ENCODE data around the gene LRWD1.
"Not testable (repeated sequence)": the region's sequence is repeated elsewhere in the genome, so short reads cannot be mapped to it uniquely, and the experiment has no call there.

Gene LRWD1

DNA sequence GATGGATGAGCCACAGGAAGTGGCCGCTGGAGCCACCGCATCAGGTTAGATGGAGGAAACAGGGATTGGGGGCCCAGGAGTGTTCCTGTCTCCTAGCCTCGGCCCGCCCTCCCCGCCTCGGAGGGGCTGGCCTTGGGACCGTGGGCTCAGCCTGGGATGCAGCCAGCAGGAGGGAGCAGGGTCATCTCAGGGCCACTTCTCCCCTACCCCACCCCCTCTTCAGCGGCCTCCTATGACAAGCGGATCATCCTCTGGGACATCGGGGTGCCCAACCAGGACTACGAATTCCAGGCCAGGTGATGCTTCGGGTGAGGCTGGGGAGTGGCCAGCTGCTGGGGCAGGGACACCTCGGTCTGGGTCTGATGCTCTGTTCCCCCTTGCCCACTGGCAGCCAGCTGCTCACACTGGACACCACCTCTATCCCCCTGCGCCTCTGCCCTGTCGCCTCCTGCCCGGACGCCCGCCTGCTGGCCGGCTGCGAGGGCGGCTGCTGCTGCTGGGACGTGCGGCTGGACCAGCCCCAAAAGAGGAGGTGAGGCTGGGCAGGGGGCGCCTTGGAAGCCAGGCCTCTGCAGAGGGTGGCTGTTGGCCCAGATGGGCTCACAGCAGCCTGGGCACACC, 4.7 kb downstream of the LRWD1 start:
- no peak for DNase-seq

DNA sequence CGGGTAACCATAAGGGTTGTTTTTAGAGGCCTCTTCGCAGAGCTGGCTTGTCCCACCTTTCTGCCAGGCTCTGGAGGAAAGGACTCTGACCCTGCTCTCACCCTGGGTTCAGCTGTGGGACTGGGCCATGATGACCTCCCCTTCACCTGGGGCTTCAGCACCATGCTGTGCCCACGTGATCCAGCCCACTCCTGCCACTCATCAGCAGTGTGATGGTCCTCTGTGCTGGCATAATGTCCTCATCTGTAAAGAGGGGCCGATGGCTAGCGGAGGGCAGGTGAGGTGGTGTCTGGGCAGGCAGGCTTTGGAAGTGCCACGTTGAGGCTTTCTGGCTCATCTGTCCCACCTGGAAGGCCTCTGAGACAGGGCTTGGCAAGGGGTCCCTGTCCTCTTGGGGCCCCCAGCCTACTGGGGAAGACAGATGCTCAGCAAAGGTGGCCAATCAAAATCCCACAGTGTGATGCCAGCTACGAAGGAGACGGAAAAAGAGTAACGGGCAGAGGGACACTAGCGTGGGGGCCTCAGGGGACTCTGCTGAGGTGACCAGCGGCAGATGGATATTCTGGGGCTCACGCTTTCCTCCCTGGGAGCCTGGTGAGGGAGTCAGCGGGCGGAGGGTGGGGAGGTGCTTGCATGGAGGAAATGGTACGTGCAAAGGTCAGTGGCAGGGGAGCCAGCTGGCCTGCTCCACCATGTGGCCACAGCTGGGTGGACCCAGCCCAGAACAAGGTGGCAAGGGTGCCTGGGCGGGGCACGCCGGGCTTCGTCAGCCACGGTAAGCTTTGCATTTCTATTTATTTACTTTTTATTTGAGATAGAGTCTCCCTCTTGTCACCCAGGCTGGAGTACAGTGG, 5.4 kb downstream of the LRWD1 start:
- DNase-seq = no peak

DNA sequence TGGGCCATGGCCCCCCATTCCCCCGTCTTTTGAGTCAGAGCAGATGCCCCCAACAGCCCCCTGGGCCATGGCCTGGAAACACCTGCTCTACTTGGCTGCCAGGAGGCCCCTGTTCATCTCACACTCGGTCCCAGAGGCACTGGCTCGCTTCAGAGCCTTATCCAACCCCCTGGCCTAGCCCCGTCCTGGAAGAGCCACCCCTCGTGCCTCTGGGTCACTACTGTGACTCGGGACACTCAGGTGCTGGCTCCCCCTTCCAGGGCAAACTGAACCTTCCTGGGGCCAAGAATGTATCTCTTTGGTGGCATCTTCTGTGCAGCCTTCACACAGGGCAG, 7.0 kb downstream of the LRWD1 start:
- no peak for DNase-seq

DNA sequence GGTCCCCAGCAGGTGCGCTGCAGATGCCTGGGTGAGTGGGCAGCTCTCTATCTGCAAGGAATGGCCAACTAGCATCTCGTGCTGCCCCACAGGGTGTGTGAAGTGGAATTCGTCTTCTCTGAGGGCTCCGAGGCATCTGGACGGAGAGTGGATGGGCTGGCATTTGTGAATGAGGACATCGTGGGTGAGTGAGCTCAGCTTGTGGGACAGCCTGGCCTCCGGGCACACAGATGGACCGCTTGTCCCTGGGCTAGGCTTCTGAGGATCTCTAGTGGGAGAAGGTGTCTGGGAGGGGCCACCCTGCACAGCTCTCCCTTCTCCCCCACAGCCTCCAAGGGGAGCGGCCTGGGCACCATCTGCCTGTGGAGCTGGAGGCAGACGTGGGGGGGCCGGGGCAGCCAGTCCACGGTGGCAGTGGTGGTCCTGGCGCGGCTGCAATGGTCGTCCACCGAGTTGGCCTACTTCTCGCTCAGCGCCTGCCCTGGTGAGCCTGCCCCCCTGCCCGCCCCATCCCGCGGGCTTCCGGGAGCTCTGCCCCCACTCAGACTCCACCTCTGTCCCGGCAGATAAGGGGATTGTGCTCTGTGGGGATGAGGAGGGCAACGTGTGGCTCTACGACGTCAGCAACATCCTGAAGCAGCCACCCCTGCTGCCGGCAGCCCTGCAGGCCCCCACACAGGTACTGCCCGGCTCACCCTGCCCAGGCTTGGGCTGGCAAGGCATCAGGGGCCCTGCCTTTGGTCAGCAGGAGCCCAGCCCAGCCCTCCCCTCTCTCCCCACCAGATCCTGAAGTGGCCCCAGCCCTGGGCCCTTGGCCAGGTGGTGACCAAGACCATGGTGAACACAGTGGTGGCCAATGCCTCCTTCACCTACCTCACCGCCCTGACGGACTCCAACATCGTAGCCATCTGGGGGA, 7.6 kb downstream of the LRWD1 start:
- DNase-seq = no peak

DNA sequence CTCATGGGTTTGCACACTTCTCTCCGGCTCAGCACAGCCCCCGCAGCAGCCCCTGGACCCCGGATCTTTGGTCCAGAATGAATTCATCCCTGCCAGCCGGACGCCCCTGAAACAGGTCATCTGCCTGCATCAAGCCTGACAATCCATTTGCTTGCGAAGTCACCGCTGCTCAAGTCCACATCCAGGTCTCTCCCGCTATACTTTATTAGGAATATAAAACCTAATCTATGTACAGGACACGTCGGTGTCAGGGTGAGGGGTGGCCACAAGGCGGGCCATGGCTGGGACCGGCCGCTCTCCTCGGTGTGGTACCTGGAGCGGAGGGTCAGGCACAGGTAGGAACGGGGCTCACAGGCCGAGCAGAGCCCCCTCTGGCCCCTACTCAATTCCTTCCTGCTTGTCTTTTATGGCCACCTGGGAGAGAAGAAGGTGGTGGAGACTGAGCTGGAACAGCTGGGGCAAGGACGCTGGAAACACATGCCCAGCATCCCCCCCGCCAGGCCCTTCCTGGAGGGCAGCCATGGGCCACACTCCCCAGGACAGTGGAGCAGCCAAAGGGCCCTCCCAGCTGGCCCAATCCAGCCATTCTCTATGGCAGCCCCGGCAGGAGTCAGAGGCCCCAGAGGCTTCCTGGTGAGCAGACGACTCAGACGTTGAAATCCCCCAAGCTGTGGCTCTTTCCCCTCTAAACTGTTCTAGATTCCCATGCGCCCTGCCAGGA, 8.6 kb downstream of the LRWD1 start:
- DNase-seq = no peak

DNA sequence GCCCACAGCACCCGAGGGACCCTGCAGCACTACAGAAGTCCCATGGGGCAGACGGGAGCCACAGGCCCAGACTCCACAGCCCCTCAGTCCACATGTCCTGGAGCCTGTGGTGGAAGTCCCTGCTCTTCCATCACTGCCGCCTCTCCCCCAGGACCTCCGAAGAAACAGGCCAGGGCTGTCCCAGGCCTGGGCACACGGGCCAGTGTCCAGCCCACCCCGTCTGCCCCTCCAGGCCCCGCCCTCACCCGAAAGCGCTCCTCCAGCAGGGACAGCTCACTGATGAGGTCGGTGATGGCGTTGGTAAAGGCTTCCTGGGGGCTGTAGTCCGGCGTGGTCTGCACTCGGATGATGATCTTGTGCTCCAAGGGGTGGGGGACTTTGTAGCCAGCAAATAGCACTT, 9.3 kb downstream of the LRWD1 start:
- not testable (repeated sequence) for DNase-seq

DNA sequence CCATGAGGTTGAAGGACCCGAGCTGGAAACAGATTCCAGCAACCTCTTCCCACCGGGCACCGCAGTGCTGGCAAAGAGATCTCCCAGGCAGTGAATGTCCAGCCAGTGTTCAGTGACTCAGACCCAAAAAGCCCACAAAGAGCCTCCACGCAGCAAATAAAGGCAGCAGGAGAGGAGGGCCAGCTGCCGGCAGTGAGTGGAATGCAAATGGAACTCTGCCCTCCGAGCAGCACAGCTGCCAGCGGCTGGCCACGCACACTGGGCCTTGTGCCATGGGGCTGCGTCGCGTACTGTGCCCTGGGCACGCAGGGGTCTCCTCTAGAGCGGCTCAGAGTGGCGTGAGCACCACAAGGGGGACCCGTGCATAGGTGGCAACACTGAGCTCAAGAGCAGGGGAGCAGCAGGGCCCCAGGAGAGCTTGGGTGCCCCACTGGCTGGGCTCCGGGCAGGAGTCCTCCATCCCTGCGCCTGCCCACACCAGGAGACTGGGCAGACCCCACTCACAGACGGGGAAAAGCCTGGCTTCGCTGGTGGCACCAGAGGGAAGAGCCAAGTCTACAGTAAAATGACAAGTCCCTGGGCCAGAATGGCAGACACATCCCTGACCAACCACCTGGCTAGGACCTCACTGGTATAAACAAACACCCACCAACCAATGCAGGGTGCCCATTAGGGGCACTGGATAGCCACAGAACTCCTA, 10.1 kb downstream of the LRWD1 start:
- DNase-seq = not testable (repeated sequence)

DNA sequence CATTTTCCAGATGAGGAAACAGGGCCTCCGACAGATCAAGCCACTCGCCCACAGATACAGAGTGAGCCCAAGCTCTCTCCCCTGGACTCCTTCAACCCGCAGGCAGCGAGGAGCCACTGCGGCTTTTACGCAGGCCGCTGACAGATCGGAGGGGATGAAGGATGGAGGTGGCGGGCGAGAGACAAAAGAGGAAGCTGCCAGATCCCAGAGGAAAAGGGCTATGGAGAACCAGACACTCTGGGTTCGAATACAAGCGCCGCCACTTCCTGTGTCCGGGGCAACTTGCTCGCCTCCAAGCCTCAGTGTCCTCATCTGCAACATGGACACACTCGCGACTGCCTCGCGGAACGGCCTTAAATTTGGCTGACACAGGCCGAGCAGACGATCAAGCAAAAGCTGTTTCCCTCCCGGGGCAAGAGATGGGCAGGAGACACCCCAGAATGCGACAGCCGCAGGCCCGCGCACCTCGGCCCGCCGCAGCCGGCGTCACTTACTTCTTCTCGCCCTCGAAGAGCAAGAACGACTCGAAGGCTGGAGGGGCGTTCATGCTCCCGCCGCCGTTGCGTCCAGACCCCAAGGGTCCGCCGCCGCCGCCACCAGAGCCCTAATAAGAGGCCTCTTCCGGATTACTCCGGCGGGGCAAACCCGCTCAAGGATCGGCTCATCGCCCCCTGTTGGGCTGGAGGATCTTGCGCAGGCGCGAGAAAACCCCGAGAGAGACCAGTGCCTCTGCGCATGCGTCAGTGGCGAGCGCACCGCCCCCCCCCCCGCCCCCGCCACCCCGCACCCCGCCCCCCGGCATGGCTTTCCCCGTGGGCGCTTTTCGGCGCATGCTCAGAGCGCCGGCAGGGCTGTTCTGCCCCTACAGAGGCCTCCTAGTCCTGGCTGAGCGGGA, 13.8 kb downstream of the LRWD1 start, which contains the start of gene POLR2J:
Gene POLR2J, minus strand, starts transcription at position 609 of the 895 bp plus-strand sequence. Its CDS starts 62 bp downstream, at position 547.
- DNase-seq = not testable (repeated sequence)

DNA sequence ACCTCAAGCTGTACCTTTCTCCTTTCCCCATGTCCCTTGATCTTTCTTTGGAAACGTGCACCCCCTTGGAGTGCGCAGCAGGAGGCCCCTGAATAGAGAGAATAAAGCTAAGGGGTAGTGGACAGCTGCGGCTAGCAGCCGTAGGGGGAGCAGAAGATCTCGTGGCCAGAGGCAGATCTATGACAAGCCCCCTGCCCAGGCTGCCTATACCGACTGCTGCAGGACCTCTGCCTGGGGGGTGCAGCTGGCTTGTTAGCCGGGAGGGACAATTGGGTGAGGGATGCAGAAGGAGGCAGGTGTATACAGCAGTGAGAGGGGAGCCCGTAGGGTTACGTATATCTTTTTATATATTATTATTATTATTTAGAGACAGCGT, 14.4 kb downstream of the LRWD1 start:
- not testable (repeated sequence) for DNase-seq

DNA sequence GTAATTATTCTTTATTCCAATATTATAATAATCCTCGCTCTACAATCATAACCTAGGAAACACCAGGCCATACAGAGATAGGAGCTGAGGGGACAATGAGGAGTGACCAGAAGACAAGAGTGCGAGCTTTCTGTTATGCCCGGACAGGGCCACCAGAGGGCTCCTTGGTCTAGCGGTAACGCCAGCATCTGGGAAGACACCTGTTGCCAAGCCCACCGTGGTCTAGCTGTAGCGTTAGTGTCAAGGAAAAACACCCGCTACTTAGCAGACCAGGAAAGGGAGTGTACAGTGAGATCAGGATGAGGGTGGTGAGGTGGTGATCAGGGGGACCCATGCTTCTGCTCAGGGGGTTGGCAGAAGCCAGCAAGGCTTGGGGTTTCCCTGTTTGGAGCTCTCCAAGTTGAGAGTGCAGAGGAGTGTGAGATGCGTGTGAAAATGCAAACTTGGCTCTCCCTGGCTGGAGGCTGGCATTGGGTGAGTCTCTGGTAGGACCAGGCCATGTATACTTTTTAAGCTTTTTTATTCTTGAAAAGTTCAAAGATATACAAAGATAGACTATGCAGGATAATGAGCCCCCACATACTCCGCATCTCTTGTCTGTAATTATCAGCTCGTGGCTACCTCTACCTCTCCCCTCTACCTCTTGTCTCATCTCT, 15.3 kb downstream of the LRWD1 start:
- DNase-seq = not testable (repeated sequence)

DNA sequence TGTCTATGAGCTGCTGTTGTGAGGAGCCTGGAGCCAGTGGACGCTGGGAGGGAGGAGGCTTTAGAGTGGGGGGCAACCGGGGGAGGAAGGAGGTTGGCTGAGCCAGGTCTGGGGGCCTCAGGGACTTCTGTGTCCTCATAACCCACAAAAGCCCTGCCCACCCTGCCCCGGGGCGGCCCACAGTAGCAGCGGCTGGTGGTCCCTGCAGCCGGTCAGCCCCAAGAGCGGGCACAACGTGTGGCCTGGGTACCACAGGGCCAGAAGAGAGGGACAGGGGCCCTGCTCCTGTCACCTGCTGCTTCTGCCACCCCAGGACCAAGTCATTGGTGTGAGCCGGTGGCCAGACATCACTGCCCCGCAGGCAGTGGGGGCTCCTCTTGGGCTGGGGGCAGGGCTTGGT, 17.2 kb downstream of the LRWD1 start:
- DNase-seq = not testable (repeated sequence)

DNA sequence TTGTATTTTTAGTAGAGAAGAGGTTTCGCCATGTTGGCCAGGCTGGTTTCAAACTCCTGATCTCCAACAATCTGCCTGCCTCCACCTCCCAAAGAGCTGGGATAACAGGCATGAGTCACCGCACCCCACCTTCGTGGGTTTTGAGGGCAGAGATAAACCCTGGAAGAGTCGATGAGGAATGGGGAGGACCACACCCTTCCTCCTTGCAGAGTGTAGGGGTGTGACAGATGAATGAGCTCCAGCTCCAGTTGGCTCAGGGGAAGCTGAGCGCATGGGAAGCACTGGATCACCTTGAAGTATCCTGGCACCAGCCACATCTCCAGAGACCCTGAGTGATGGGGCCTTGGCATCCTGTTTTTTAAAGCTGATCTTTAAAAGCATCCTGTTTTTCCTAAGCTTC, 19.5 kb downstream of the LRWD1 start:
- not testable (repeated sequence) for DNase-seq

DNA sequence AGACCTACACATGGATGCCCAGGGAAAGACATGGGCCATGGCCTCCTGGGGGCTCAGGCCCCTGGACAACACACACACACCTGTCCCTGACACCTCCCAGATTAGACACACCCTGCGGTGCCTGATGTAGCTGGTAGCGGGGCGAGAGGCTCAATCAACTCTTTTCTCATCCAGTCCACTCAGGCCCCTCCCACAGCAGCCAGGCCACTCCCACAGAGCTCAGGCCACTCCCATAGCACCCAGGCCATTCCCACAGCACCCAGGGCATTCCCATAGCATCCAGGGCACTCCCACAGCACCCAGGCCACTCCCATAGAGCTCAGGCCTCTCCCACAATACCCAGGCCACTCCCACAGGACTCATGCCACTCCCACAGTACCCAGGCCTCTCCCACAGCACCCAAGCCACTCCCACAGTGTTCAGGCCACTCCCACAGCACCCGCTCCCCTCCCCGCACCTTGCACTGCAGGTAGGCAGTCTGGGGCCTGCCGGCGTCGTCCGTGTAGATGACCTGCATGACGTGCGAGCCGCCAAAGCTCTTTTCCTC, 25.8 kb downstream of the LRWD1 start:
- DNase-seq = not testable (repeated sequence)

DNA sequence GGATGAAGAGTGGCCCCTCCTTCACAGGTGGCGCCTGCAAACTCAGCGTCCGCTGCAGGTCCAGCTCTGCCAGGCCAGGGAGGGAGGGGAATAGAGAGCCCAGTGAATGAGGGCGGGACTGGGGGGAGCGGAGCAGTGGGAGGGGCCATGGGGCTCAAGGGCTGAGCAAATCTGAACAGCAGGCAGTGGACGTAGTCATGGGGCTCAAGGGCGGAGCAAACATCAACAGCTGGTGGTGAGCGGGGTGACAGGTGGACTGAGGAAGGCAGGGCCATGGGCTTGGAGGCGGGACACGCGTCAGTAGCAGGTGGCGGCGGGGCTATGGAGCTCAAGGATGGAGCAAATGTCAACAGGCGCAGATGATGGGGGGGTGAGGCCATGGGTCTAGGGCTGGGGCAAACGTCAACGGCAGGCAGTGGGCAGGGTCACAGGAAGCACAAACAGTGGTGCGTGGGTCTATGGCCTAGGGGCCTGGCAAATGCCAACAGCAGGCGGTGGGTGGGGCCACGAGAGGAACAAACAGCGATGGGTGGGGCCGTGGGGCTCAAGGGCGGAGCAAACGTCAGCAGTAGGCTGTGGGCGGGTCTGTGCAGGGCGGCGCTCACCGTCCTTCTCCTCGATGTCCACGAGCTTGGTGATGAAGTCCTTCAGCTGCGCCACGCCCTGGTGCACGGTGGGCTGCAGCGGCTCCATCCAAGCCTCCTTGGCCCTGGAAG, 28.6 kb downstream of the LRWD1 start:
- not testable (repeated sequence) for DNase-seq

DNA sequence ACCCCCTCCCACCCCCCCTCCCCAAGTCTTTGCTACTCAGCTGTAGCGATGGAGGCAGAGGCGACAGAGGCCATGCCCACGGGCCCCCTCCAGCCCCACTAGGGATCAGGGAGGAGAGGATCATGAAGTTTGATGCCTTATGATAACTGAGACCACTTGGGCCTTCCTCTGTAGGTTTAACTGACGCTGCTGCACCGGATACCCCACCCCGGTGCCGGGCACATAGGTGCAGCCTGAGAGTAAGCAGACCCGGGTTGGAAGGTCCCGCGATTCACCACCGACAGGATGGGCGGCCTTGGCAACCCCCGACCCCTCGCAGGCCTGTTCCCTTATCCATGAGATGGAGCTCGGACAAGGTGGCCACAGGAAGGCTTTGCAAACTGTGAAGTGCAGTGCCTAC, 29.2 kb downstream of the LRWD1 start:
- DNase-seq = not testable (repeated sequence)

DNA sequence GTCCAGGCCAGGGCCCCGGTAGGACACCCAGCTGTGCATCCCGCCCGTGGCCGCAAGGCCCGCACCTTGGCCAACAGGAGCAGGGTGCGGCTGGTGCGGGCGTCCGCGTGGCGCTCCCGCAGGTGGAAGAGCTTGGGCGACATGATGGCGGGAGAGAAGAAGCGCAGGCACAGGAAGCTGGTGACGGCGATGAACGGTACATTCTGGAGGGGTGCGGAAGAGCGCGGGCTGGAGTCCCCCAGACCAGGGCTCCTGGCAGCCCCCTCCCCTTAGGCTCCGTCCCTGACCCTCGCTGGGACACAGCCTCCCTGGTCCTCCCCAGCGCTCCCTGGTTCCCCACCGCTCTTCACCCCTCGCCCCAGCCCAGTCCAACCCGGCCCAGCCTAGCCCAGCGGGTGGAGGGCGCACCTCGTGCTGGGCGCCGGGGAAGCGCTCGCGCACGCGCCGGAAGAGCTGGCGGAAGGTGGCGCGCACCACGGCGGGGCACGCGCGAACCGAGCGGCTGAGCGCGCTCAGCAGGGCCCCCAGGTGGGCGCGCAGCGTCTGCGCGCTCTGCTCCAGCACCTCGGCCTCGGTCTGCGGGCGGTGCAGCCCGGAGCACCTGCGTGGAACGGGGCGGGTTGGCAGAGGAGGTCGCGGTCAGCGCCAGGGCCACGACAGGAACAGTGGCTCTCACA, 29.8 kb downstream of the LRWD1 start:
- not testable (repeated sequence) for DNase-seq

DNA sequence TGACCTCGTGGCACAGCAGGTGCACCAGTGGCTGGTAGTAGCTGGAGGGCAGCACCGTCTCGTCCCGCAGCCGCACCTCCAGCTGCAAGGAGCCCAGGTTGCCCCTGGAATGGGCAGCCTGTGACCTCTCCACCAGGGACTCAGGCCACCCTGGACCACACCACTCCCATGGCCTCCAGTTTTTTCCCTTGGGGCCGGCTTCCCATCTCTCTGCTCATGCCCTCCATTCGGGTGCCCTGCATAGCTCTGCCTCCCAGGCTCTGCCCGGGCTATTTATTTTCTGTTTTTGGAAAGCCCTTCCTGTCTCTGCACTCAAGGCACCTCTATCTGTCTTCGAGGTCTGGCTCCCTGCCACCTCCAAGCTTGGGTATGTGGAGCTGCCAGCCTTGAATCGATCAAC, 32.1 kb downstream of the LRWD1 start:
- not testable (repeated sequence) for DNase-seq

DNA sequence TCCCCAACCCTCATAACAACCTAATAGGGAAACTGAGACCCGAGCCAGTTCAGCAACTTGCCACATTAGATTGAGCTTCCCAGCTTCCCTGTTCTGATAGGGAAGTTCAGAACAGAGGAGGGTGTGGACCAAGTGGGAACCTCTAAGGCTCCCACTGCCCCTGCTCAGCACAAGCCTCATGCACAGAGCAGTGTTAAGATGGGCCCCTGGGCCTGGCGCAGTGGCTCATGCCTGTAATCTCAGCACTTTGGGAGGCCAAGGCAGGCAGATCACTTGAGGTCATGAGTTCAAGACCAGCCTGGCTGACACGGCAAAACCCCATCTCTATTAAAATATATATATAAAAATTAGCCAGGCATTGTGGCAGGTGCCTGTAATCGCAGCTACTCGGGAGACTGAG, 32.5 kb downstream of the LRWD1 start:
- not testable (repeated sequence) for DNase-seq

DNA sequence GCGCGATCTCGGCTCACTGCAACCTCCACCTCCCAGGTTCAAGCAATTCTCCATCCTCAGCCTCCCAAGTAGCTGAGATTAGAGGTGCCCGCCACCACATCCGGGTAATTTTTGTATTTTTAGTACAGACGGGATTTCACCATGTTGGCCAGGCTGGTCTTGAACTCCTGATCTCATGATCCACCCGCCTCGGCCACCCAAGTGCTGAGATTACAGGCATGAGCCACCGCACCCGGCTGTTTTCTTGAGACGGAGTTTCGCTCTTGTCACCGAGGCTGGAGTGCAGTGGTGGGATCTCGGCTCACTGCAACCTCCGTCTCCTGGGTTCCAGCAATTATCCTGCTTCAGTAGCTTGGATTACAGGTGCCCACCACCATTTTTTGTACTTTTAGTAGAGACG, 33.5 kb downstream of the LRWD1 start:
- not testable (repeated sequence) for DNase-seq
